HepG2 (cell line): Measurements from ENCODE around the gene KLHL36. TPM values are rescaled to one million over a fixed set of nuclear protein-coding genes. Genes with fewer than 3 reads are reported as not detected.

Experiments used
- HHEX ChIP-seq: IDR thresholded peaks from 2 replicates; pipeline ENCODE4 v1.6.1; 2016; ENCODE audit warnings: control low read depth
- MEIS2 ChIP-seq: sonication (generic); formaldehyde crosslinking; IDR thresholded peaks from 2 replicates; pipeline ENCODE4 v1.9.0; 2021; ENCODE audit warnings: mild to moderate bottlenecking, missing genetic modification reagents
- MTF1 ChIP-seq: sonication (generic); formaldehyde crosslinking; IDR thresholded peaks from 2 replicates; pipeline ENCODE4 v1.5.0; 2020; ENCODE audit warnings: missing genetic modification reagents
- NKX3-1 ChIP-seq: sonication (generic); formaldehyde crosslinking; IDR thresholded peaks from 2 replicates; pipeline ENCODE4 v1.5.0; 2020; ENCODE audit warnings: missing genetic modification reagents
- RXRB ChIP-seq: IDR thresholded peaks from 2 replicates; pipeline ENCODE4 v1.6.1; 2016; ENCODE audit warnings: borderline replicate concordance, missing genetic modification reagents, missing compliant biosample characterization
- TRIM24 ChIP-seq: sonication (generic); formaldehyde crosslinking; IDR thresholded peaks from 2 replicates; pipeline ENCODE4 v1.8.0; 2022; ENCODE audit warnings: mild to moderate bottlenecking, missing genetic modification reagents
- YEATS4 ChIP-seq: sonication (generic); formaldehyde crosslinking; IDR thresholded peaks from 2 replicates; pipeline ENCODE4 v1.4.0; 2020; ENCODE audit warnings: missing genetic modification reagents, borderline replicate concordance
- ZFP41 ChIP-seq: sonication (generic); formaldehyde crosslinking; IDR thresholded peaks from 2 replicates; pipeline ENCODE4 v1.4.0; 2020; ENCODE audit warnings: mild to moderate bottlenecking, missing genetic modification reagents, borderline replicate concordance
- ZNF337 ChIP-seq: sonication (generic); formaldehyde crosslinking; IDR thresholded peaks from 2 replicates; pipeline ENCODE4 v1.5.1; 2020; ENCODE audit warnings: missing genetic modification reagents, low read depth, mild to moderate bottlenecking, borderline replicate concordance
- ZNF460 ChIP-seq: sonication (generic); formaldehyde crosslinking; IDR thresholded peaks from 2 replicates; pipeline ENCODE4 v1.5.1; 2020; ENCODE audit warnings: missing genetic modification reagents, mild to moderate bottlenecking, borderline replicate concordance
- ZNF569 ChIP-seq: sonication (generic); formaldehyde crosslinking; IDR thresholded peaks from 2 replicates; pipeline ENCODE4 v1.5.0; 2020; ENCODE audit warnings: mild to moderate bottlenecking, missing genetic modification reagents, moderate library complexity, borderline replicate concordance
- ZNF781 ChIP-seq: sonication (generic); formaldehyde crosslinking; IDR thresholded peaks from 2 replicates; pipeline ENCODE4 v1.5.1; 2020; ENCODE audit warnings: borderline replicate concordance, mild to moderate bottlenecking, missing genetic modification reagents; ENCODE audit errors: not compliant biosample characterization
- ZSCAN21 ChIP-seq: sonication (generic); formaldehyde crosslinking; IDR thresholded peaks from 2 replicates; pipeline ENCODE4 v1.8.0; 2022; ENCODE audit warnings: mild to moderate bottlenecking, missing genetic modification reagents, moderate library complexity, borderline replicate concordance
- ZZZ3 ChIP-seq: sonication (generic); formaldehyde crosslinking; IDR thresholded peaks from 2 replicates; pipeline ENCODE4 v1.4.0; 2020; ENCODE audit warnings: missing genetic modification reagents, mild to moderate bottlenecking, borderline replicate concordance
- polyA plus RNA-seq, 8 experiments: library from polyadenylated mRNA; depleted of rRNA in 3 of 8; stranded (reverse) in 7 of 8; unstranded in 1 of 8; fragments of >200 nt; fragmentation: Illumina TruSeq in 4 of 8; extraction: Trizol in 4 of 8; gene quantifications; 2 replicates each; pipeline versions ENCODE4 v1.2.1 to v1.2.3, GENCODE V29; 2011 to 2016; ENCODE audit warnings: low read depth in 4 of 8, missing spikeins in 1 of 8, mixed read lengths in 1 of 8; ENCODE audit not compliant: insufficient read depth in 1 of 8
- total RNA-seq, 5 experiments: library from RNA; depleted of rRNA; stranded (reverse); fragments of >200 nt; fragmentation: Illumina TruSeq; extraction: Trizol; gene quantifications; 2 replicates each; pipeline ENCODE4 v1.2.3, GENCODE V29; 2016; ENCODE audit warnings: low read depth in 1 of 5
- TF ChIP-seq, protein P1 (sequence below): sonication (generic); formaldehyde crosslinking; IDR thresholded peaks from 2 replicates; pipeline ENCODE4 v1.5.0; 2020; ENCODE audit warnings: mild to moderate bottlenecking, missing genetic modification reagents, borderline replicate concordance
- TF ChIP-seq, protein P2 (sequence below): IDR thresholded peaks from 2 replicates; pipeline ENCODE4 v1.6.1; 2018; ENCODE audit warnings: missing genetic modification reagents
- TF ChIP-seq, protein P3 (sequence below): IDR thresholded peaks from 2 replicates; pipeline ENCODE4 v1.6.1; 2016; ENCODE audit warnings: mild to moderate bottlenecking, missing biosample characterization, missing genetic modification reagents
- TF ChIP-seq, protein P4 (sequence below): sonication (generic); formaldehyde crosslinking; IDR thresholded peaks from 2 replicates; pipeline ENCODE4 v1.8.1; 2023; ENCODE audit warnings: mild to moderate bottlenecking, inconsistent platforms, moderate library complexity, missing genetic modification reagents, borderline replicate concordance

The KLHL36 gene
- total and polyA plus RNA-seq, 2 of the 13 experiments (the other 11 are each of a cell fraction or from before 2014, with no cell fraction given): 24.3 to 26.0 TPM

DNA sequence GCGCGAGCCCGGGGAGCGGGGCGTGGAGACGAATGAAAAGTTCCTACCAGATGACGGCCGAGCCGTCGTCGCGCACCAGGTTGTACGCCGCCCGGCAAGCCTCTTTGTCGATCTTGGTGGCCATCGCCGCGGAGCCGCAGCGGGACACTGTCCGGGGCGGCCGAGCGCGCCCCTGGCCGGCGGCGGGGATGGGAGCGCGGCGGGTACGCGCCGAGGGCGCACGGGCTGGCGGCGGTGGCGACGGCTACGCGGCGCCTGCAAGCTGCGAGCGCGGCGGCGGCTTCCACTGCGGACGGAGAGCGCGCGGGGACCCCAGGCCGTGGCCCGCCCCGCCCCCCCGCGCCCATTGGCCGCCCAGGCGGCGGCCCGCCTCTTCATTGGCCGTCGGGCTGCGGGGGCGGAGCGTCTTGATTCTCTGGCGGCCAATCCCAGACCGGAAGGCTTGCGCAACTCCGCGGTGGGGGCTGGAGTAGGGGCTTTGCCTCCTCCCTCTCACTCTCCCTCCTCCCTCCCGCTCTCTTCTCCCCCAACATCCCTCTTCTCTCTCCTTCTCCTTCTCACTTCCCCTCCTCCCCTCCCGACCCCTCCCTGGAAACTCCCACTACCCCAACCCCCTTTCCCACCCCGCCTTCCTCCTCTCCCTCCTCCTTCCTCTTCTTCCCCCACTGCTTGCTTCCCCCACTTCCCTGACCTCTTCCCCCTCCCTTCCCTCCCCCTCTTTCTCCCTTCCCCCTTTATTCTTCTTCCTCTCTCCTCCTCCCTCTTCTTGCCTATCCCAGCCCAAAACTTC is 30.3 kb upstream of the KLHL36 start, which contains the start of gene COTL1 (continued):
- TF ChIP-seq, protein P1, sequence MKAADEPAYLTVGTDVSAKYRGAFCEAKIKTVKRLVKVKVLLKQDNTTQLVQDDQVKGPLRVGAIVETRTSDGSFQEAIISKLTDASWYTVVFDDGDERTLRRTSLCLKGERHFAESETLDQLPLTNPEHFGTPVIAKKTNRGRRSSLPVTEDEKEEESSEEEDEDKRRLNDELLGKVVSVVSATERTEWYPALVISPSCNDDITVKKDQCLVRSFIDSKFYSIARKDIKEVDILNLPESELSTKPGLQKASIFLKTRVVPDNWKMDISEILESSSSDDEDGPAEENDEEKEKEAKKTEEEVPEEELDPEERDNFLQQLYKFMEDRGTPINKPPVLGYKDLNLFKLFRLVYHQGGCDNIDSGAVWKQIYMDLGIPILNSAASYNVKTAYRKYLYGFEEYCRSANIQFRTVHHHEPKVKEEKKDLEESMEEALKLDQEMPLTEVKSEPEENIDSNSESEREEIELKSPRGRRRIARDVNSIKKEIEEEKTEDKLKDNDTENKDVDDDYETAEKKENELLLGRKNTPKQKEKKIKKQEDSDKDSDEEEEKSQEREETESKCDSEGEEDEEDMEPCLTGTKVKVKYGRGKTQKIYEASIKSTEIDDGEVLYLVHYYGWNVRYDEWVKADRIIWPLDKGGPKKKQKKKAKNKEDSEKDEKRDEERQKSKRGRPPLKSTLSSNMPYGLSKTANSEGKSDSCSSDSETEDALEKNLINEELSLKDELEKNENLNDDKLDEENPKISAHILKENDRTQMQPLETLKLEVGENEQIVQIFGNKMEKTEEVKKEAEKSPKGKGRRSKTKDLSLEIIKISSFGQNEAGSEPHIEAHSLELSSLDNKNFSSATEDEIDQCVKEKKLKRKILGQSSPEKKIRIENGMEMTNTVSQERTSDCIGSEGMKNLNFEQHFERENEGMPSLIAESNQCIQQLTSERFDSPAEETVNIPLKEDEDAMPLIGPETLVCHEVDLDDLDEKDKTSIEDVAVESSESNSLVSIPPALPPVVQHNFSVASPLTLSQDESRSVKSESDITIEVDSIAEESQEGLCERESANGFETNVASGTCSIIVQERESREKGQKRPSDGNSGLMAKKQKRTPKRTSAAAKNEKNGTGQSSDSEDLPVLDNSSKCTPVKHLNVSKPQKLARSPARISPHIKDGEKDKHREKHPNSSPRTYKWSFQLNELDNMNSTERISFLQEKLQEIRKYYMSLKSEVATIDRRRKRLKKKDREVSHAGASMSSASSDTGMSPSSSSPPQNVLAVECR (CRISPR knock-in tag): peak; percentile 12; the same call in 1 of the 2 replicates
- TF ChIP-seq HHEX (CRISPR knock-in tag) (no peak), ZNF569 (CRISPR knock-in tag) (no peak), ZSCAN21 (CRISPR knock-in tag) (peak; percentile 55; the same call in 1 of the 2 replicates), ZNF781 (CRISPR knock-in tag) (no peak), MTF1 (CRISPR knock-in tag) (no peak), RXRB (CRISPR knock-in tag) (no peak), ZFP41 (no peak), MEIS2 (CRISPR knock-in tag) (0 out of 2 replicates have a peak, but pooled peaks have one; percentile 84), ZNF337 (CRISPR knock-in tag) (no peak), ZZZ3 (CRISPR knock-in tag) (no peak), TRIM24 (CRISPR knock-in tag) (no peak), ZNF460 (CRISPR knock-in tag) (no peak), YEATS4 (peak; percentile 61; the same call in 1 of the 2 replicates), NKX3-1 (no peak)
- TF ChIP-seq, protein P2, sequence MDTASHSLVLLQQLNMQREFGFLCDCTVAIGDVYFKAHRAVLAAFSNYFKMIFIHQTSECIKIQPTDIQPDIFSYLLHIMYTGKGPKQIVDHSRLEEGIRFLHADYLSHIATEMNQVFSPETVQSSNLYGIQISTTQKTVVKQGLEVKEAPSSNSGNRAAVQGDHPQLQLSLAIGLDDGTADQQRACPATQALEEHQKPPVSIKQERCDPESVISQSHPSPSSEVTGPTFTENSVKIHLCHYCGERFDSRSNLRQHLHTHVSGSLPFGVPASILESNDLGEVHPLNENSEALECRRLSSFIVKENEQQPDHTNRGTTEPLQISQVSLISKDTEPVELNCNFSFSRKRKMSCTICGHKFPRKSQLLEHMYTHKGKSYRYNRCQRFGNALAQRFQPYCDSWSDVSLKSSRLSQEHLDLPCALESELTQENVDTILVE (CRISPR knock-in tag): peak; percentile 40; the same call in 1 of the 2 replicates
- TF ChIP-seq, protein P3, sequence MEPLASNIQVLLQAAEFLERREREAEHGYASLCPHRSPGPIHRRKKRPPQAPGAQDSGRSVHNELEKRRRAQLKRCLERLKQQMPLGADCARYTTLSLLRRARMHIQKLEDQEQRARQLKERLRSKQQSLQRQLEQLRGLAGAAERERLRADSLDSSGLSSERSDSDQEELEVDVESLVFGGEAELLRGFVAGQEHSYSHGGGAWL: no peak; the same call in 1 of the 2 replicates
- TF ChIP-seq, protein P4, sequence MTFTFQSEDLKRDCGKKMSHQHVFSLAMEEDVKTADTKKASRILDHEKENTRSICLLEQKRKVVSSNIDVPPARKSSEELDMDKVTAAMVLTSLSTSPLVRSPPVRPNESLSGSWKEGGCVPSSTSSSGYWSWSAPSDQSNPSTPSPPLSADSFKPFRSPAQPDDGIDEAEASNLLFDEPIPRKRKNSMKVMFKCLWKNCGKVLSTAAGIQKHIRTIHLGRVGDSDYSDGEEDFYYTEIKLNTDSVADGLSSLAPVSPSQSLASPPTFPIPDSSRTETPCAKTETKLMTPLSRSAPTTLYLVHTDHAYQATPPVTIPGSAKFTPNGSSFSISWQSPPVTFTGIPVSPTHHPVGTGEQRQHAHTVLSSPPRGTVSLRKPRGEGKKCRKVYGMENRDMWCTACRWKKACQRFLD (CRISPR knock-in tag): no peak
